Left cardiac atrium (tissue), 4 donors: Measurements from ENCODE around the gene ADAP1. TPM values are rescaled to one million over a fixed set of nuclear protein-coding genes. Genes with fewer than 3 reads are reported as not detected.
A peak's percentile ranks its signal among the peaks of the same experiment; 100 is the strongest.

ENCODE experiments used
- ATAC-seq, 2 donors: fragments of 200-7000 bp; cut with Tn5 transposase; one replicate each; pipeline ENCODE4 v1.9.1; 2020; ENCODE audit warnings: mild to moderate bottlenecking in 2 of 2, moderate library complexity in 2 of 2
- DNase-seq: peaks from one replicate; pipeline ENCODE4 v3.0.0-alpha.2; 2020
- intact Hi-C, 2 donors: fragments of 100-400 bp; cut with DNase I; formaldehyde crosslinking; loops; one replicate each; pipeline versions ENCODE4 v1.14.1 to v1.15.1; 2022 to 2023
- total RNA-seq, 2 donors: library from RNA; stranded (reverse); fragmentation: NEBNext Ultra II Directional; extraction: Animal tissue kit (Norgen Biotek cat#: 25700); gene quantifications; one replicate each; pipeline ENCODE4 v1.2.1, GENCODE V29; 2021
- donor health status: DM: no; HTN: yes; CAD: no.
- donor health status: DM: no; HTN: yes; CAD: no; lungs with severe emphysema.
- donor health status: DM: yes; HTN: yes; CAD: no.
- donor health status: Dilated cardiomyopathy.

ADAP1 gene
- total RNA-seq, 2 donors from 2014 or later, result 6.9 to 8.2 TPM

DNA sequence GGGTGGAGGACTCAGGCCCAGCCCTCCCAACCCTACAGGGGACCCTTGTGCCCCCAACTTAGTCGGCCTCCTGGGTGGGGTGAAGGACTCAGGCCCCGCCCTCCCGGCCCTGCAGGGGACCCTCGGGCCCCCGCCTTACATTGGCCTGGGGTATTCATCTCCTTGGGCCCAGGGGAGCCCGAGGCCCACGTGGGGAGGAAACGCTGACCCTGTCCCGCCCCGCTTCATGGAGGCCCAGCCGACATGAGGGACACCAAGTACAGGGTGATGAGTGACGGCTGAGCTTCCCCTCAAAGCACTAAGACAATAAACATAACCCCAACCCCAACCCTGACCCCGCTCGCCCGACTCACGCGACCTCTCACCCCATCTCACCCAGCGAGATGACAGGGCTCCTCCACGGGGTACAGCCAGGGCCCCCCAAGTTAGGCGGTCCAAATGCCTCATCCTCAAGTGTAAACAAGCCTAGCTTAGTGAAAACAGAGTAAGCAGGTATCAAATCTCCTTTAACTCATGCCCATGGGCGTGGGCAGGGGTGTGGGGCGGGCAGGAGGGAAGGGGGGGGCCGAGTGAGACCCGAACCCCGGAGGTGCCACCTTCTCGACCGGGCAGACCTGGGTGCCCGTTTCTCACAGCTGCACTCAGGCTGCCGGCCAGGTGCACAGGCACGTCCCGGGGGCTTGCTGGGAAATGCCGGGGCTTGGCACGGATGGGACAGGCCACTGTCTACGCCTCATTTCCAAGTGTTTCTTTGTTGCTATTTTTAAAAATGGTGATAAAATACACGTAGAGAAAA is 36.7 kb upstream of the ADAP1 start:
- intact Hi-C loops, result loop anchor here (5.0 to 10.0 kb wide), 2 partner anchors 144 to 151 kb away; a partner anchor contains a TSS
- DNase-seq (no peak), ATAC-seq (no peak)

DNA sequence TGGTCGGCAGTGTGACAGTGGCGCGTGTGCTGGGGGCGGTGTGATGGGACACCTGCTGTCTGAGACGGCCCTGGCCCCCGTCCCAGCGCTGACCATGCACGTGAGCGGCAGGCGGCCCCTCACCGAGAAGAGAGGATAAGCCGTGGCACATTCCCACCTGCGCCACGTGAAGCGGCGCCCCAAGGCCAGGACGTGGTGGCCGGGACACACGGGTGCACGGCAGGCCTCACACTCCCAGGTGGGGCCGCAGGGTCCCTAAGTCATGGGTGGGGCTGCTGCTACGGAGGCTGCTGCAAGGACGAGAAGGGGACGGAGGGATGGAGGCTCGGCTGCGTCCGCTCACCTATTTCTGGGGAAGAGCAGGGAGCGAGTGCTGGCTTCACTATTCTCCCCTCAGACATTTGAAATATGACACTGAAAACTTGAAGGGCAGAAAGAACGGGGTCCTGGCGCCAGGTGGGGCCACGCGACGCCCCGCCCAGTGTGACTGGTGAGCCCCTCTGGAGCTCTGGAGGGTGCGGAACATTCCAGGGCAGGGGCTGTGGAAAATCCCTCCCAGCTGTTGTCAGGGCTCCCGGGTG is 36.0 kb upstream of the ADAP1 start:
- intact Hi-C loops, result loop anchor here (5.0 to 10.0 kb wide), 2 partner anchors 144 to 152 kb away; a partner anchor contains a TSS
- DNase-seq, result no peak
- ATAC-seq, result no peak

DNA sequence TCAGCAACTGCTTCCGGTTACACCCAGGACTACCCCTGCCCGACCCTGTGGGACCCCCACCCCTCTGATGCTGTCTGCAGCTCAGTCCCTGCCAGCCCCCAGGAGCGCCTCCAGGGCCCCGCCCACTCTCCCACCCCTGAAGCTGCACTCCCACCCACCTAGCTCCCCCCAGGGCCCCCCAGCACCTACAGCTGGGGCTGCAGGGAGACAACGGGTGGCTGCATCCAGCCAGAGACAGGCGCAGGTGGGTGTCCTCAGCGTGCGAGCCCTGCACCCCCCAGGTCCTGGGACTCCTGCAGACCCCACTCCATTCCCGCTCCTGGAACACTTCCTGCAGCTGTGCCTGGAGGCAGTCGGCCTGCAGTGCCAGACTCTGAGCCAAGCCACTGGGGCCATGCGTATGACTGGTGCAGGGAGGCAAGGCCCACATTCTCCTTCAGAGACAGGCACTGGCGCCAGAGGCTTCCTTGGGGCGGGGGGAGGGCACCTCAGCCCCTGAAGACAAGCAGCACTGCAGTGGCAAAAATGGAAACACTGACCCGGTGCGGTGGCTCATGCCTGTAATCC is 34.6 kb upstream of the ADAP1 start:
- intact Hi-C loops, result loop anchor here in 1 of 2 donors (10.0 kb wide), 1 partner anchor 166 kb away; no protein-coding TSS in a partner anchor
- no peak for DNase-seq
- ATAC-seq, result no peak

DNA sequence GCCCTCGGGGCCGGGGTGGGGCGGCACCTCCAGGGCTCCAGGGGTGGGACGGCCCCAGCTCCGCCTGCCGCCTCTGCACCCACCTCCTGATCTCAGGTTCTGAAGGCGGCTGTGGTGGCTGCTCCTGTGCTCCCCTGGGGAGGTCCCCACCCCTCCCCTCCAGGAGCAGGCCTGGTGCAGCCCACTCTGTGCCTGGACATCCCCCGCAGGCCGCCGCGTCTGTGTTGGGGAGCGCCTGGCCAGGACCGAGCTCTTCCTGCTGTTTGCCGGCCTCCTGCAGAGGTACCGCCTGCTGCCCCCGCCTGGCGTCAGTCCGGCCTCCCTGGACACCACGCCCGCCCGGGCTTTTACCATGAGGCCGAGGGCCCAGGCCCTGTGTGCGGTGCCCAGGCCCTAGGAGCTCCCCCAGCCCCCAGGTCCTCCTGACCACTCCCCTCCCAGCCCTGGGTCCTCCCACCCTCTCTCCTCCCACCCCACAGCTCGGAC is 34.0 kb upstream of the ADAP1 start:
- intact Hi-C loops, result loop anchor here in 1 of 2 donors (10.0 kb wide), 1 partner anchor 166 kb away; no protein-coding TSS in a partner anchor
- peak in 1 of 2 donors; percentile 8 for ATAC-seq
- no peak for DNase-seq

DNA sequence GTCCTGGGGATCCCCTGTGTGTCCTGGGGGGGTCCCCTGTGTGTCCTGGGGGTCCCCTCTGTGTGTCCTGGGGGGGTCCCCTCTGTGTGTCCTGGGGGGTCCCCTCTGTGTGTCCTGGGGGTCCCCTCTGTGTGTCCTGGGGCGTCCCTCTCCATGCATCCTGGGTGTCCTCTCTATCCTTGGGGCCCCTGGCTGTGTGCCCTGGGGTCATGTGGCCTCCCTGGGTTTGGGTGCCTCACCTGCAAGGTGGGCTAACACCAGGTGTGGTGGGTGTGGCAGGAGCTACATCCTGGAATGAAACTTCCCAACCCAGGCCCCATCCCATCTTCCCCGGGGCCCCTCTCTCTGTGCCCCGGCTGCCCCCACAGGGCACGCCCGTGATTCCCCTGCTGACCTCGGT is 33.4 kb upstream of the ADAP1 start:
- intact Hi-C loops, result loop anchor here in 1 of 2 donors (10.0 kb wide), 1 partner anchor 167 kb away; no protein-coding TSS in a partner anchor
- DNase-seq (no peak), ATAC-seq (no peak)

DNA sequence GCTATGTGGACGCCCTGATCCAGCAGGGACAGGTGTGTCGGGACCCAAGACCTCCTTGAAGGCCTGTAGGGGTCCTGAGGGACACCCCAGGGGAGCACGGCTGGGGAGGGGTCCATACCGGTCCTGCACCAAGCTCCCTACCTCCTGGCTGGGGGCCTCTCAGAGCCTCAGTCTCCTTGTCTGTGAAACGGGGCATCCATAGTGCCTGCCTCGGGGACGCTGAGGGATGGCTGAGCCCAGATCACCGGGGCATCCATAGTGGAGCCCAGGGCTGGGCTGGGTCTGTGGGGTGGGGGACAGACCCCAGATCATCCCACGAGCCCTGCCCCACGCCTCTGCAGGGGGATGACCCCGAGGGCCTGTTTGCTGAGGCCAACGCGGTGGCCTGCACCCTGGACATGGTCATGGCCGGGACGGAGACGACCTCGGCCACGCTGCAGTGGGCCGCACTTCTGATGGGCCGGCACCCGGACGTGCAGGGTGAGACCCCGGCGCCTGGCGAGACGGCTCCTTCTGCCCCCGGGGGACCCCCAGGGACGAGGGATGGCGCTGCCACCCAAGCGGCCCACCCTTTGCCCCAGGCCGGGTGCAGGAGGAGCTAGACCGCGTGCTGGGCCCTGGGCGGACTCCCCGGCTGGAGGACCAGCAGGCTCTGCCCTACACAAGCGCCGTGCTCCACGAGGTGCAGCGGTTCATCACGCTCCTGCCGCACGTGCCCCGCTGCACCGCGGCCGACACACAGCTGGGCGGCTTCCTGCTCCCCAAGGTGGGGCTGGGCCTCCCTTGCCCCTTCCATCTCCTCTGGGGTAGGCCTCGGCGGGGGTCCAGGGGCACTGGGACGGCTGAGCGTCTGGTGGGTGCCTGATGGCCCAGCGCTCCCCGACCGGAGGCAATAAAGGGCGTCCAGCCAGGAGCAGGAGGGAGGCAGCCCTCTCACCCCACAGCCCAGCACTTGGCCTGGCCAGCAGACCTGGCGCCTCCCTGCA is 32.6 kb upstream of the ADAP1 start:
- no peak for DNase-seq
- intact Hi-C loops, result loop anchor here in 1 of 2 donors (10.0 kb wide), 1 partner anchor 168 kb away; no protein-coding TSS in a partner anchor
- ATAC-seq, result no peak

DNA sequence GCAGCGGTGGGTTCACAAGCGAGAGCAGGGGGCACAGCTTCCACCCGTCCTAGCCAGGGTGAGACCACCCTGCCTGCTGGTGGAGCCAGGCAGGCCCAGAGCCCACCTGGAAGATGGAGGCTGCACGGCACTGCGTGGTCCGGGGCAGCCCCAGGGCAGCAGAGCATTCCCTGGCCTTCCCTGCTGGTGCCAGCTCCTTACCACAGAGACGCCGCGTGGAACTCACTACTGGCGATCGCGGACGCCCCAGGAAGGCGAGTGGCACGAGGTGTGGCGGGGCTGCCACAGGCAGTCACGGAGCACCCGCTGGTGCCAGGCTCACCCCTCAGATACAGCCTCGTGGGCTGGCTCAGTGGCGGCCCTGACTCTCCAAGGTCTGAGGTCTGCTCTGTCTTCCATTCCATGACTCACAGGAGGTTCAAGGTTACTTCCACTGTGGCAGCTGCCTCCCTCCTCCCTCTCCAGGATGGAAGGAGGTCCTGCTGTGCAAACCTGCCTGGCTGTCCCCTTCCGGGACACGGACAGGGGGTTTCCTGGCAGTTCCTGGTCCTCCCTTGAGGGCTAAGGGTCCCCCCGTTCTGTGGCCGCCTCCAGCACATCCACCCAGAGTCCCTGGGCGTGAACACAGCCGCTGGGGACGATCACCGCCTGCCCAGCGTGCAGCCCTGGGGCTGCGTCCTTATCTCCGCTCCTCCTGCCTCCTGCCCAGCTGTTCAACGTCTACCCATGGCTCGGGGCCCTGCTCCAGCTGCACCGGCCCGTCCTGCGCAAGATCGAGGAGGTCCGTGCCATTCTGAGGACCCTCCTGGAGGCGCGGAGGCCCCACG is 31.6 kb upstream of the ADAP1 start:
- intact Hi-C loops, result loop anchor here in 1 of 2 donors (10.0 kb wide), 1 partner anchor 169 kb away; no protein-coding TSS in a partner anchor
- no peak for ATAC-seq

DNA sequence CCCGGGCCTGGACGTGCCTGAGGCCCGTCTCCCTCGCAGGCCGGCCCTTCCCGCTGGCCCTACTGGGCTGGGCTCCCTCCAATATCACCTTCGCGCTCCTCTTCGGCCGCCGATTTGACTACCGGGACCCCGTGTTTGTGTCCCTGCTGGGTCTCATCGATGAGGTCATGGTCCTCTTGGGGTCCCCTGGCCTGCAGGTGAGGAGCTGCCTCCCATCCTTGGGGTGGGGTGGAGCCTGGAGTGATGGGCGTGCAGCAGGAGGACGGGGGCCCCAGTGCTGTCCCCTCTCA is 30.6 kb upstream of the ADAP1 start:
- DNase-seq, result no peak
- ATAC-seq, result no peak
- intact Hi-C loops, result loop anchor here in 1 of 2 donors (10.0 kb wide), 1 partner anchor 170 kb away; no protein-coding TSS in a partner anchor

More for the DNA sequence above, 31.6 kb upstream of the ADAP1 start:
- no peak for DNase-seq

DNA sequence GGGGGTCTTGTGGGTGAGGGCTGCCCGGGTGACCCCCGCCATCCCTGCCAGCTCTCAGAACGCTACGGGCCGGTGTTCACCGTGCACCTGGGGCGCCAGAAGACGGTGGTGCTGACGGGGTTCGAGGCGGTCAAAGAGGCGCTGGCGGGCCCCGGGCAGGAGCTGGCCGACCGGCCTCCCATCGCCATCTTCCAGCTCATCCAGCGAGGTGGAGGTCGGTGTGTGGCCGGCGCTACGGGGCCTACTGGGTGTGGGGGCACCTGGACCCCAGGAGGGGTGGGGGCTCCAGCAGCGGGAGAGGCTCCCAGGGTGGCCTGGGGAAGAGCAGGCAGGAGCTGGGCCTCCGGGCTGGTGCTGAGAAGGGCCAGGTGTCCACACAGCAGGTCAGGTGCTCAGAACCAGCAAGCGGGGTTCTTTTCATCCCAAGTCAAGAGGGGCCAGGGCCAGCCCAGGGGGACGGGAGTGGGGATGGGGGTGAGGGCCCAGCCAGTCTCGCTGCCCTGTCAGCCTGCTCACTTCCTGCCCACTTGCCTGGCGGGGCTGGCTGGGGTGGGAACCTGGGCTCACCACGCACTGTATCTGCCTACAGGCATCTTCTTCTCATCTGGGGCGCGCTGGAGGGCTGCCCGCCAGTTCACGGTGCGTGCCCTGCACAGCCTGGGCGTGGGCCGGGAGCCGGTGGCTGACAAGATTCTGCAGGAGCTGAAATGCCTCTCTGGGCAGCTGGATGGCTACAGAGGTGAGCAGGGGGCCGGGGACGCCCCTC is 30.1 kb upstream of the ADAP1 start:
- ATAC-seq (no peak), DNase-seq (no peak)
- intact Hi-C loops, result loop anchor here in 1 of 2 donors (10.0 kb wide), 1 partner anchor 170 kb away; no protein-coding TSS in a partner anchor

DNA sequence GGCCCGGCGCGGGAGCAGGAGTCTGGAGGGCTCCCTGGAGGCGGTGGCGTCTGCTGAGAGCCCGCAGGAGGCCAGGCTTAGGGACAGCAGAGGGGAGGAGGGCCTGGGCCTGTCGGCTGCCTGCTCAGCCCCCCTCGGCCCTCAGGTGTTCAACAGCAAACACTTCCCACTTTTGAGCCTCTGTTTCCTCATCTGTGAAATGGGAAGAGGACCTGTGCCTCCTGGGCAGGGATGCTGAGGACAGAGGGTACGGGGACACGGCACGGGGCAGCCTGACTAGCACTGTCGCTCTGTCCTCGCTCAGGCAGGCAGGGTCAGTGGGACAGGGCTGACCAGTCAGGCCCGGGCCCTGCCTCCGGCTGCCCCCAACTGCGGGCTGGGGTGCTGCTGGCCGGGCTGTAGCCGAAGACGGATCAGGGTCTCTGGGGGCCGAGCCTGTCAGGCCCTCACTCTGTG is 29.2 kb upstream of the ADAP1 start:
- intact Hi-C loops, result loop anchor here in 1 of 2 donors (10.0 kb wide), 1 partner anchor 171 kb away; no protein-coding TSS in a partner anchor
- DNase-seq (no peak), ATAC-seq (no peak)

DNA sequence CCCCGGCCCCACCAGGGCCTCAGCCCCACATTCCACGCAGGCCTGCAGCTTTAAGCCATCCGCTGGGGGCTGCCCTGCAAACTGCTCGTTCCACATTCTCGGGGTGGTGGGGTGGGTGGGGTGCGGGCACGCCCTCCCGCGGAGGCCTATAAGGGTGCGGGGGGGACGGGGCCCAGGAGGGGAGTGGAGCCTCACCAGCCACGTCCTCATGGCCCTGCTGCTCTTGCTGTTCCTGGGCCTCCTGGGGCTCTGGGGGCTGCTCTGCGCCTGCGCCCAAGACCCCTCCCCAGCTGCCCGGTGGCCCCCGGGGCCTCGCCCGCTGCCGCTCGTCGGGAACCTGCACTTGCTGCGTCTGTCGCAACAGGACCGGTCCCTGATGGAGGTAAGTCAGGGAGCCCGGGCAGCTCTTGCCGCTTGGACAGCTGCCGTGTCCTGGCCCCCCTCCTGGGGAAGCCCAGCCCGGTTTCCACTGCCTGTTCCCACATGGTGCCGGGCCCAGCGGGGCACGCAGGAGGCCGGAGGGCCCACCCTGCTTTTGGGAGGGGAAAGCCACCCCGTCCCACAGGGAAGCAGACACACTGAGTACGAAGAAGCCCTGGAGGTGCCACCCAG is 28.6 kb upstream of the ADAP1 start, which contains the start of gene CYP2W1:
CYP2W1 (plus strand) TSS at position 178 of the 612 bp plus-strand sequence; CDS start at position 209, 31 bp downstream.
- no peak for ATAC-seq
- intact Hi-C loops, result loop anchor here in 1 of 2 donors (10.0 kb wide), 1 partner anchor 172 kb away; no protein-coding TSS in a partner anchor
- DNase-seq, result no peak

DNA sequence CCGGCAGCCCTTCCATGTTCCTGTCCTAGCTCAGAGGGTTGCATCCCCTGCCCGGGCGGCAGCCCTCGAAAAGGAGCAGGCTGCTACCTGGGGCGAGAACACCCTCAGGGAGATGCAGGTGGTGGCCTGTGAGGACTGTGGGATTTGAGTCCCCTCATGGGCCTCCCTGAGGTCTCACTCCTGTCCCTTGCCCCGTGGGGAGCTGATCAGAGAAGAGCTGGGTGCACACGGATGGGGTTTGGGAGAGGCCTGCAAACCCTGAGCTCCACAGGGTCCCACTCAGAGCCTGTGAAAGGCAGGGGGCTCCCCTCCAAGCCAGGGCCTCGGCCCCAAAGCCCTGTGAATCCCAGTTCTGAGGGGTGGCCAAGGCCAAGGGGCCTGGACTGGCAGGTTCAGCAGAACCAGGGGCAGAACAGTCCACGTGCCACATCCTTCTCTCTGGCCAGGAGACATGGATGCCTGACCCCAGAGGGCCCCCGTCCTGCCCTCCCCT is 28.1 kb upstream of the ADAP1 start:
- no peak for ATAC-seq
- no peak for DNase-seq
- intact Hi-C loops, result loop anchor here in 1 of 2 donors (10.0 kb wide), 1 partner anchor 172 kb away; no protein-coding TSS in a partner anchor

DNA sequence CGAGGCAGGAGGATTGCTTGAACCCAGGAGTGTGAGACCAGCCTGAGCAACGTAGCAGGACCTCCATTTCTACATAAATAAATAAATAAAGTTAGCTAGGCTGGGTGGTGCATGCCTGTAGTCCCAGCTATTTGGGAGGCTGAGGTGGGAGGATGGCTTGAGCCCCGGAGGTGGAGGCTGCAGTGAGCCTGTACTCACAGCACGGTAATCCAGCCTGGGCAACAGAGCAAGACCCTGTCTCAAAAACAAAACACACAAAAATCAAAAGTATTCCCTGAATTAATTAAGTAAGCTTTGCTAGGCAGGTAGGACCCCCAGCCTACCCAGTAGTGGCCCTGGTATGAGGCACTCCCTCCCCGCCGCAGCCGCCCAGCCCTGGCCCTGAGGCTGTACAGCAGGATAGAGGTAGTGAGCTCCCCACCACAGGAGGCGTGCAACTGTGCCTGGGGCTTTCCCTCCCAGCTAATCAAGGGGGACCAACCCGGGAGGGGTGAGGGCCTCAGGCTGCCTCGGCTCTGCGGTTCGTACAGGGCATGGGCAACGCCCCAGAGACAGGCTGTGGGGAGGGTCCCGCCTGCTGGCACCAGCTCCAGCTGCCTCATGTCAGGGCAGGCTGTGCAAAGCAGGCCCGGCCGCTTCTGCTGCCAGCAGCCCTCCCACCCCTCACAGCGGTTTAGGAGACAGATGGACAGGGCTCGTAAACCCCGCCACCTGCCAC is 27.5 kb upstream of the ADAP1 start:
- ATAC-seq (no peak), DNase-seq (no peak)
- intact Hi-C loops, result loop anchor here in 1 of 2 donors (10.0 kb wide), 1 partner anchor 173 kb away; no protein-coding TSS in a partner anchor

DNA sequence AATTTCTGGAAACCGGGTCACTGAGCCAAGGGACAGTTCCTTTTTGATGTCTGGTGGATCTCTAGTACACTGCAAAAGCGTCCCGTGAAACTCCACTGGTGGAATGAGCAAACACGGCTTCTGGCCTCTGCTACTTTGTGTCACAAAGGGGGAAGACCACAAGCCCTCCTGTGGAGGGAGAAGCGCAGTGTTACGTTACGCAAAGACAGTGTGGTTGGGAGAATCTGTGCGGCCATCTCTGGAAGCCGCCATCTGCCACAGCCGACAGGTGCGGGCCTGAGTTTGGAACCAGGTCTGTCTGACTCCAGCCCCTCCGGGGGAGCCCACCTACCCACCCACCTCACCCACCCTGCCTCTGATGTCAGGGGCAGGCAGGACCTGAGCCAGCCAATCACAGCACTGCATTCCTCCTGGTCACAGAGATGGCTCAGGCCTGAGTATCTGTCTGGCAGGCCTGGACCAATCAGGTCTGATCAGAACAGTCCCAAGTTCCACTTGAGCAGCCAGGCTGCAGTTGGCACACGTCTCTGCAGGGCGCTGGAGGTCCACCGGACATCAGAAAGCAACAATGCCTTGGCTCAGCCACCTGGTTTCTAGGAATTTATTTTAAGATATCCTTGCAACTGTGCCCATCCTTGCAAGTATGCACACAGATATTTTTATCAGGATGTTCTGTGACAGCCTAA is 25.5 kb upstream of the ADAP1 start:
- ATAC-seq, result peak in 1 of 2 donors; percentile 42
- no peak for DNase-seq
- intact Hi-C loops, result loop anchor here in 1 of 2 donors (10.0 kb wide), 1 partner anchor 175 kb away; no protein-coding TSS in a partner anchor

DNA sequence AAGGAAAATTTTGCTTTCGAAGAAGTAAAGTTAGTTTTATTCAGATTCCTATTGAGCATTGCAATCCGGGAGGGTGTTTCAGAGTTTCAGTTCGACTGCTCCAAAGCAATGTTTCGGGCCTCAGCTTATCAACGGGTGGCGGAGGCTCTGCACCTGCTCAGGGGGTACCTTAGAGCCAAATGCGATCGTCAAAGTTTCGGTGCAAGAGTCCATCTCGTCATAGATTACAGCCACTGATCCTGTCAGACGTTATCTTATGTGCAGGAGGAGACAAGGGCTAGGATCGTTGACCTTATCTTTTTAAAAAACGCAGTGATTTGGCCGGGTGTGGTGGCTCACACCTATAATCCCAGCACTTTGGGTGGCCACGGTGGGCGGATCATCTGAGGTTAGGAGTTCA is 24.7 kb upstream of the ADAP1 start:
- DNase-seq (no peak), ATAC-seq (no peak)
- intact Hi-C loops, result no loop called here
